ENCODE measurements around the gene SLC12A8.

Gene SLC12A8

DNA sequence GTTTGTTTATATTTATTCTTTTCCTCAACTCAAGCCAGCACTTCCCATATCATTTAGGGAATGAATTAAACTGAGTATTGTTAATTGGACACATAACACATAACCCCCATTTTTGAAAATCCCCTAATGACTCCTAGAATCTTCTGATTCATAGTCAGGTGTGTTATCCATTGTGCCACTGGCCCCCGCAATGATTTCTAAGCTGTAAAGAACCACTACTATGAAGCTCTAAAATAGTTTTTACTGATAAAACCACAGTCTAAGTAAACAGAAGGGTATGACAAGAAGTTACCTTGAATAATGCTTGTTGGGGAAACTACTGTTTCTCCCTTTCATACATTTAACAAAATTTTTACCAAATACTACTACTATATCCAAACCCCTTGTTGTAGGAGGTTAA is 22.3 kb upstream of the SLC12A8 start:
- Histone ChIP-seq H3K4me1 (ENCODE audit: control extremely low read depth in 1 of 4, control insufficient read depth in 4 of 4, insufficient read depth in 4 of 4, low read length in 3 of 4) (no peaks in the 10 kb centered on the region), H3K27me3 (replicated peaks in 2 of 5; ENCODE audit: control insufficient read depth in 4 of 5, insufficient read depth in 5 of 5, low read length in 4 of 5) (no peaks in the 10 kb centered on the region), H3K4me3 (ENCODE audit: control insufficient read depth in 1 of 7, extremely low read depth in 1 of 7, insufficient read depth in 4 of 7, low read depth in 2 of 7, low read length in 6 of 7) (no peak overlapping the region), H3K36me3 (ENCODE audit: control insufficient read depth in 4 of 4, insufficient read depth in 4 of 4, low read length in 3 of 4) (peaks cover 0 to 29% (median 14%) of the 10 kb centered on the region in 4 experiments), H3K9me3 (ENCODE audit: control extremely low read depth in 1 of 5, control insufficient read depth in 4 of 5, insufficient read depth in 2 of 5, low read depth in 1 of 5, low read length in 4 of 5) (no peaks in the 10 kb centered on the region), H3K27ac (ENCODE audit: insufficient read depth in 1 of 2, low read depth in 1 of 2, low read length in 2 of 2, poor library complexity in 1 of 2, severe bottlenecking in 2 of 2) (no peak overlapping the region)
- ChIA-PET CTCF (no interaction called here), POLR2A (no interaction called here)
- no peak for DNase-seq
- WGBS (ENCODE audit: insufficient coverage) = no CpG with 5 or more reads among the region's 1 CpG

DNA sequence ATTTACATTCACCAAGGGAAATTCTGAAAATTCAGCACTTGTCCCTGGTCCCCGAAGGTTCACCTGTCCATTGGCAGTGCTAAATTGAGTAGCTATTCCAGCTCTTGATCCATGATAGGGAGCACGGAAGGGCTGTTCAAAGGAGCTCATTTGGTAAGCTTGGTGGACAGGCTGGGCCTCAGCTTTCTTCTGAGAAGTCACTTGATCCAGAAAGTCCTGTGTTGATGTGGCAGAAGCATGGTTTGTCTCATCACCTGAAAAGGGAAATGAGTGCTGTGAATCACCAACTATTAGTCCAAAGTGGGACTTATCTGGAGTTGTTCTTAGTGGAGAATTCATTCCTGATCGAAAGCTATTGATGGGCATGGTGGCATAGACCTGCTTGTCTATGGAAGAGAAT is 19.9 kb upstream of the SLC12A8 start:
- ChIA-PET POLR2A (interaction anchor here (0.7 kb wide), 1 partner anchor 324 kb away, joined by 3 read pairs; no protein-coding TSS in a partner anchor), CTCF (no interaction called here)
- no peaks in the 10 kb centered on the region for H3K9me3 ChIP-seq (ENCODE audit: control extremely low read depth in 1 of 5, control insufficient read depth in 4 of 5, insufficient read depth in 2 of 5, low read depth in 1 of 5, low read length in 4 of 5)
- no peak for DNase-seq
- H3K27me3 ChIP-seq (replicated peaks in 2 of 5; ENCODE audit: control insufficient read depth in 4 of 5, insufficient read depth in 5 of 5, low read length in 4 of 5) = no peaks in the 10 kb centered on the region
- peaks cover 0 to 31% (median 18%) of the 10 kb centered on the region in 4 experiments for H3K36me3 ChIP-seq (ENCODE audit: control insufficient read depth in 4 of 4, insufficient read depth in 4 of 4, low read length in 3 of 4)
- H3K27ac ChIP-seq (ENCODE audit: insufficient read depth in 1 of 2, low read depth in 1 of 2, low read length in 2 of 2, poor library complexity in 1 of 2, severe bottlenecking in 2 of 2) = no peak overlapping the region
- H3K4me1 ChIP-seq (ENCODE audit: control extremely low read depth in 1 of 4, control insufficient read depth in 4 of 4, insufficient read depth in 4 of 4, low read length in 3 of 4) = no peaks in the 10 kb centered on the region
- WGBS (ENCODE audit: insufficient coverage) = 100% methylated on average over 3 of the region's 3 CpGs
- no peak overlapping the region for H3K4me3 ChIP-seq (ENCODE audit: control insufficient read depth in 1 of 7, extremely low read depth in 1 of 7, insufficient read depth in 4 of 7, low read depth in 2 of 7, low read length in 6 of 7)

- no peaks in the 10 kb centered on the region for H3K4me1 ChIP-seq (ENCODE audit: control extremely low read depth in 1 of 4, control insufficient read depth in 4 of 4, insufficient read depth in 4 of 4, low read length in 3 of 4)
- H3K27me3 ChIP-seq (replicated peaks in 2 of 5; ENCODE audit: control insufficient read depth in 4 of 5, insufficient read depth in 5 of 5, low read length in 4 of 5) = no peaks in the 10 kb centered on the region
- ChIA-PET POLR2A (no interaction called here), CTCF (no interaction called here)
- no peaks in the 10 kb centered on the region for H3K9me3 ChIP-seq (ENCODE audit: control extremely low read depth in 1 of 5, control insufficient read depth in 4 of 5, insufficient read depth in 2 of 5, low read depth in 1 of 5, low read length in 4 of 5)
- no peak for DNase-seq
- H3K4me3 ChIP-seq (ENCODE audit: control insufficient read depth in 1 of 7, extremely low read depth in 1 of 7, insufficient read depth in 4 of 7, low read depth in 2 of 7, low read length in 6 of 7) = no peak overlapping the region
- 100% methylated on average over 3 of the region's 3 CpGs for WGBS (ENCODE audit: insufficient coverage)
- peaks cover 0 to 28% (median 19%) of the 10 kb centered on the region in 4 experiments for H3K36me3 ChIP-seq (ENCODE audit: control insufficient read depth in 4 of 4, insufficient read depth in 4 of 4, low read length in 3 of 4)
- no peak overlapping the region for H3K27ac ChIP-seq (ENCODE audit: insufficient read depth in 1 of 2, low read depth in 1 of 2, low read length in 2 of 2, poor library complexity in 1 of 2, severe bottlenecking in 2 of 2)
These were observed 19.3 kb upstream of the SLC12A8 start for GRCh38 chr3:125231895-125232294.

GRCh38 chr3:125229707-125230106 is 17.2 kb upstream of the SLC12A8 start:
- POLR2A ChIA-PET = no interaction called here

DNA sequence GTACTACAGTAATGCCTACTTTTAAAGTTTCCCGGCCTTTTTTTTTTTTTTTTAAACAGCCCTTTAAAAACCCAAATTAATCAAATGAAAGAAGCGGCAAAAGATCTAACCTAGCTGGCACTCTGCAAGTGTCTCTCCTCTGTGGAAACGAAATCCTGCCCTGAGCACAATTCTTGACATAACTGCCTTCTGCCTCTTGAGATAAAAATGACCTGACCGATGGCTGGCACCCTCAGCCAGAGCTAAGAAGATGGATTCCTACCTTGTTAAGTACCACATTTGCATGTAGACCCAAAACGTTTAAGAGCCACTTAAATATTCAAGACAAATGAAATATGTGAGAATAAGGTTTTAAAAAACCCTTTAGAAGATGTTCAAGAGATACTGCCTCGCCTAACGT is 16.6 kb upstream of the SLC12A8 start:
- ChIA-PET POLR2A (interaction anchor here (0.6 kb wide), 1 partner anchor 84 kb away, joined by 3 read pairs; no protein-coding TSS in a partner anchor), CTCF (interaction anchor here (1.4 kb wide), 1 partner anchor 15 kb away, joined by 4 read pairs; no protein-coding TSS in a partner anchor)
- H3K36me3 ChIP-seq (ENCODE audit: control insufficient read depth in 4 of 4, insufficient read depth in 4 of 4, low read length in 3 of 4) = peaks cover 0 to 28% (median 20%) of the 10 kb centered on the region in 4 experiments
- H3K4me3 ChIP-seq (ENCODE audit: control insufficient read depth in 1 of 7, extremely low read depth in 1 of 7, insufficient read depth in 4 of 7, low read depth in 2 of 7, low read length in 6 of 7) = no peak overlapping the region
- no peaks in the 10 kb centered on the region for H3K9me3 ChIP-seq (ENCODE audit: control extremely low read depth in 1 of 5, control insufficient read depth in 4 of 5, insufficient read depth in 2 of 5, low read depth in 1 of 5, low read length in 4 of 5)
- H3K27ac ChIP-seq (ENCODE audit: insufficient read depth in 1 of 2, low read depth in 1 of 2, low read length in 2 of 2, poor library complexity in 1 of 2, severe bottlenecking in 2 of 2) = no peak overlapping the region
- H3K27me3 ChIP-seq (replicated peaks in 2 of 5; ENCODE audit: control insufficient read depth in 4 of 5, insufficient read depth in 5 of 5, low read length in 4 of 5) = no peaks in the 10 kb centered on the region
- no peaks in the 10 kb centered on the region for H3K4me1 ChIP-seq (ENCODE audit: control extremely low read depth in 1 of 4, control insufficient read depth in 4 of 4, insufficient read depth in 4 of 4, low read length in 3 of 4)
- DNase-seq = no peak
- WGBS (ENCODE audit: insufficient coverage) = 100% methylated on average over 4 of the region's 7 CpGs

More at GRCh38 chr3:125229707-125230106, 17.2 kb upstream of the SLC12A8 start:
- Histone ChIP-seq H3K9me3 (ENCODE audit: control extremely low read depth in 1 of 5, control insufficient read depth in 4 of 5, insufficient read depth in 2 of 5, low read depth in 1 of 5, low read length in 4 of 5) (no peaks in the 10 kb centered on the region), H3K4me3 (ENCODE audit: control insufficient read depth in 1 of 7, extremely low read depth in 1 of 7, insufficient read depth in 4 of 7, low read depth in 2 of 7, low read length in 6 of 7) (no peak overlapping the region), H3K4me1 (ENCODE audit: control extremely low read depth in 1 of 4, control insufficient read depth in 4 of 4, insufficient read depth in 4 of 4, low read length in 3 of 4) (no peaks in the 10 kb centered on the region), H3K27ac (ENCODE audit: insufficient read depth in 1 of 2, low read depth in 1 of 2, low read length in 2 of 2, poor library complexity in 1 of 2, severe bottlenecking in 2 of 2) (no peak overlapping the region), H3K27me3 (replicated peaks in 2 of 5; ENCODE audit: control insufficient read depth in 4 of 5, insufficient read depth in 5 of 5, low read length in 4 of 5) (no peaks in the 10 kb centered on the region), H3K36me3 (ENCODE audit: control insufficient read depth in 4 of 4, insufficient read depth in 4 of 4, low read length in 3 of 4) (peaks cover 0 to 28% (median 20%) of the 10 kb centered on the region in 4 experiments)
- DNase-seq = no peak
- no CpG with 5 or more reads among the region's 1 CpG for WGBS (ENCODE audit: insufficient coverage)
- CTCF ChIA-PET = interaction anchor here (1.1 to 1.4 kb wide), 2 partner anchors 13 to 15 kb away, joined by 3 to 4 read pairs; no protein-coding TSS in a partner anchor

DNA sequence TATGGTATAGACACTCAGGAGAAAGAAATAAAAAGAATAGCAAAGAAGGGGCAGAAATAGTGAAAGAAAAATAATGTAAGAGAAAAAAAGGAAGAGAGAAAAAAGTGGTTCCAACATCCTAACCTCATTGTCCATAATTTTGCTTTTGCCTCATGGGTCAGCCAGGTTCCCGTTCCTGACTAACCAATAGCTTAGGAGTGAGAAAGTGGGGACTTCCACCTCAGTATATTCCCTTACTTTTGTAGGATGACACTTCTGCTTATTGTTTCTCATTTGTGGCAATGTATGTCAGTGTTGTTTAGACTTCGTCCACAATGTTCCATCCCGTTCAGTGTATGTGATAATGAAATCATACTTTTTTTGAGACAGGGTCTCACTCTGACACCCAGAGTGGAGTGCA is 9.3 kb upstream of the SLC12A8 start:
- DNase-seq = no peak
- H3K4me1 ChIP-seq (ENCODE audit: control extremely low read depth in 1 of 4, control insufficient read depth in 4 of 4, insufficient read depth in 4 of 4, low read length in 3 of 4) = peaks cover 0 to 10% (median 0%) of the 10 kb centered on the region in 4 experiments
- ChIA-PET CTCF (no interaction called here), POLR2A (no interaction called here)
- H3K27me3 ChIP-seq (replicated peaks in 2 of 5; ENCODE audit: control insufficient read depth in 4 of 5, insufficient read depth in 5 of 5, low read length in 4 of 5) = peaks cover 0 to 4% (median 0%) of the 10 kb centered on the region in 5 experiments
- peaks cover 0 to 2% (median under 1%) of the 10 kb centered on the region in 4 experiments for H3K36me3 ChIP-seq (ENCODE audit: control insufficient read depth in 4 of 4, insufficient read depth in 4 of 4, low read length in 3 of 4)
- no peaks in the 10 kb centered on the region for H3K9me3 ChIP-seq (ENCODE audit: control extremely low read depth in 1 of 5, control insufficient read depth in 4 of 5, insufficient read depth in 2 of 5, low read depth in 1 of 5, low read length in 4 of 5)
- no peak overlapping the region for H3K4me3 ChIP-seq (ENCODE audit: control insufficient read depth in 1 of 7, extremely low read depth in 1 of 7, insufficient read depth in 4 of 7, low read depth in 2 of 7, low read length in 6 of 7)
- WGBS (ENCODE audit: insufficient coverage) = 80% methylated on average over 1 of the region's 3 CpGs
- H3K27ac ChIP-seq (ENCODE audit: insufficient read depth in 1 of 2, low read depth in 1 of 2, low read length in 2 of 2, poor library complexity in 1 of 2, severe bottlenecking in 2 of 2) = no peak overlapping the region

- no peak overlapping the region for H3K4me3 ChIP-seq (ENCODE audit: control insufficient read depth in 1 of 7, extremely low read depth in 1 of 7, insufficient read depth in 4 of 7, low read depth in 2 of 7, low read length in 6 of 7)
- no peak overlapping the region for H3K27ac ChIP-seq (ENCODE audit: insufficient read depth in 1 of 2, low read depth in 1 of 2, low read length in 2 of 2, poor library complexity in 1 of 2, severe bottlenecking in 2 of 2)
- ChIA-PET POLR2A (no interaction called here), CTCF (interaction anchor here (0.7 kb wide), 1 partner anchor 78 kb away, joined by 3 read pairs; no protein-coding TSS in a partner anchor)
- no peaks in the 10 kb centered on the region for H3K9me3 ChIP-seq (ENCODE audit: control extremely low read depth in 1 of 5, control insufficient read depth in 4 of 5, insufficient read depth in 2 of 5, low read depth in 1 of 5, low read length in 4 of 5)
- H3K36me3 ChIP-seq (ENCODE audit: control insufficient read depth in 4 of 4, insufficient read depth in 4 of 4, low read length in 3 of 4) = no peaks in the 10 kb centered on the region
- peaks cover 0 to 10% (median 0%) of the 10 kb centered on the region in 4 experiments for H3K4me1 ChIP-seq (ENCODE audit: control extremely low read depth in 1 of 4, control insufficient read depth in 4 of 4, insufficient read depth in 4 of 4, low read length in 3 of 4)
- H3K27me3 ChIP-seq (replicated peaks in 2 of 5; ENCODE audit: control insufficient read depth in 4 of 5, insufficient read depth in 5 of 5, low read length in 4 of 5) = peaks cover 0 to 4% (median 0%) of the 10 kb centered on the region in 5 experiments
- peak in 1 of 3 donors; percentile 11 for DNase-seq
- 58% methylated on average over 5 of the region's 7 CpGs for WGBS (ENCODE audit: insufficient coverage)
These were observed 8.3 kb upstream of the SLC12A8 start for GRCh38 chr3:125220727-125221429.
